Hepatocyte (in vitro differentiated cells): ENCODE data around the gene TTC28.

Source experiments
- CTCF ChIP-seq: fragments of 200-600 bp; sonication (generic); IDR thresholded peaks from 2 replicates; pipeline ENCODE4 v1.5.1; 2016; ENCODE audit warnings: antibody characterized with exemption, mild to moderate bottlenecking; ENCODE audit not compliant: poor library complexity
- EZH2 ChIP-seq: fragments of 200-600 bp; sonication (generic); IDR thresholded peaks from 2 replicates; pipeline ENCODE4 v1.6.1; 2016; ENCODE audit warnings: antibody characterized with exemption, mild to moderate bottlenecking, borderline replicate concordance

- TF ChIP-seq CTCF: no peak
- no peak for TF ChIP-seq EZH2
Measured at GRCh38 chr22:27992294-27993165, 687.1 kb downstream of the TTC28 start.
